Hematopoietic multipotent progenitor cell treated with erythropoietin and hydrocortisone succinate and interleukin-3 and kit ligand, for 17 days (in vitro differentiated cells): ENCODE measurements around the gene KRTAP10-7.
"Not testable (repeated sequence)": the region's sequence is repeated elsewhere in the genome, so short reads cannot be mapped to it uniquely, and the experiment has no call there.

Experiments
- DNase-seq: peaks from one replicate; pipeline ENCODE4 v3.0.0-alpha.2; 2015; ENCODE audit warnings: low spot score

KRTAP10-7 gene

GRCh38 chr21:44571844-44572782 is 28.3 kb upstream of the KRTAP10-7 start:
- DNase-seq = no peak

- DNase-seq = no peak
Observed at GRCh38 chr21:44572959-44573583, 27.3 kb upstream of the KRTAP10-7 start.

- DNase-seq = not testable (repeated sequence)
Observed at GRCh38 chr21:44573630-44574456, 26.6 kb upstream of the KRTAP10-7 start, which contains the start of gene KRTAP10-4. Gene KRTAP10-4, plus strand, starts transcription at chr21:44573729. Its CDS starts 30 bp downstream, at chr21:44573759.

- DNase-seq = no peak
Observed at GRCh38 chr21:44574457-44575306, 25.7 kb upstream of the KRTAP10-7 start.

- no peak for DNase-seq
Observed at GRCh38 chr21:44575307-44576024, 24.9 kb upstream of the KRTAP10-7 start.

- no peak for DNase-seq
Observed at GRCh38 chr21:44576025-44576420, 24.4 kb upstream of the KRTAP10-7 start.

DNA sequence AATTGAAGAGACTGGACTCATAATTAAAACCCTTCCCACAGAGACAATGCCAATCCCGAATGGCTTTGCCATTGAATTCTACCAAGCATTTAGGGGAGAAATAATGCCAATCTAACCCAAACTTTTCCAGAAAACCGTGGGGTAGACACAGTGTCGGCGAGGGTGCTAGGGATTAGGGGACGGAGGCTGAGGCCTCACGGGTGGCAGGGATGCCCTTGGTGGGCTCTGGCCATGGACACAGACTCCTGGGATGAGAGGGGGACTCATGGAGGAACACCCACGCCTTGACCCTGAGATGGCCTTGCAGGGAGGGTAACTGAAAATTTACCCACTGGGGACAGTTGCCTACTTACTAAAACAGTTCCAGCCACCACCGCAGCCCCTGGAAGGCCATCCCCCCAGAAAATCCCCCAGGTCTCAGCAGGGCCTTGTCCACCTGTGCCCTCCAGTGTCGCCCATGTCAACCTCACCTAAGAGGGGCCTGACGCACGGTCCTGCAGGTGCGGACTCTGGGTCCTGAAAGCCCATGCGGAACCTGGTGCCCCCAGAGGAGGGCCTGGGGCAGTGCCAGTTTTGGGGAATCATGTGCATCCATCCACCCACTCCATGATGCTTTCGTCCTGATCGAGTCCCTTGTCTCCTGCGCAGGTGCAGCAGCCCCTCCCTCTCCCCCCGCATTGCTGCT is 21.9 kb upstream of the KRTAP10-7 start:
- no peak for DNase-seq

DNA sequence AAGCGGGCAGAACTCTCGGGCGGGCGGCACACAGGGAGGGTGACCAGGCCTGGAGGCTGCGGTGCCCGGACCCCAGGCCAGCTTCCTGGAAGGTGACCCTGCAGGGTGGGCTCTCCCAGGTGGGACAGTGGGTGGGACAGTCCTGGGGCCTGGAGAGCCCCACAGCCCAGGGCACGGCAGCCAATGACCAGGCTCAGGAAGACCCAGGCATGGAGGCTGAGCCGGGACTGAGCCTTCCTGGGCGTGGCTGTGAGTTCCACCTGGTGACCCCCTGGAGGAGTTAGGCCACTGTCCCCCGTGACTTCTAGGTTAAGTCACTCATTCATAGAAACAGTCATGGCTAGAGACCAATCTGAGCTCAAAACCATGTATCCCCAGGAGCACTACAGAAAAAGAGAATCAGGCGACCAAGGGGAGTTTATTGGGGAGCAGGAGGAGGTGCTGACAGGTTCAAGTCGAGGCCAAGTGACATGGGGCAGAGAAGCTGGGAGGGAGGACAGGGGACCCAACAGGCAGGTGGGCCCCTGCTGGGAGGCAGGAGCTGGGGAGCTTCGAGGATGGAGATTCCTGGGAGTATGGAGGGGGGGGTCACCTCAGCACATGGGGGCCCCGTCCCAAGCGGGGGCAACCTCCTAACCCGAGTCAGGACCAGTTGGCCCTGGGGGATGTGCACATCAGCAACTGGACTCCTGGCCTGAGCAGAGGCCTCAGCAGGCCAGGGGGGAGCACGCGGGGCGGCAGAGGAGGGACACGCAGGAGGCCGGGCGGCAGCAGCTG is 21.2 kb upstream of the KRTAP10-7 start:
- DNase-seq = no peak

GRCh38 chr21:44579833-44580144 is 20.6 kb upstream of the KRTAP10-7 start:
- DNase-seq = no peak

DNA sequence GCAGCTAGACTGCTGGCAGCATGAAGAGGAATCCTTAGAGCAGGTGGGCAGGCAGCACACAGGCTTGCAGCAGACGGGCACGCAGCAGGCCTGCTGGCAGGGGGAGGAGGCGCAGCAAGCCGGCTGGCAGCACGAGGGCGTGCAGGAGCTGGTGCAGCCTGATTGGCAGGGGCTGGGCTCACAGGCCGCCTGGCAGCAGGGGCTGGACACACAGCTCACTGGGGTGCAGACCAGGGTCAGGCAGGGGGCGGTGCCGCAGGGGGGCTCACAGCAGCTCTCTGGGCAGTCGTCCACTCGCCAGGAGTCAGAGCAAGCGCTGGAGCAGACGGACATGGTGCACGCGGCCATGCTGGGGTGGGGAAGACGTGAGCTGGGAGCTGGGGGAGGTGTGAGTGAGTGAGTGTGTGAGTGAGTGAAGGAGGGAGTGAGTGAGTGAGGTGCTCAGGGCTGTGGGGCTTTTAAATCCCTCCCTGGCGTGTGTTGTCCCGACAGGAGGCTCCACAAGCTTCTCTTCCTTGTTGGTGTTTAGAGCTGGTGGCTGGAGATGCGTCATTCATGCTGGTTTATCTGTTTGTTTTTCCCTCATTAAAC is 20.1 kb upstream of the KRTAP10-7 start, which contains the start of gene KRTAP10-5:
Gene KRTAP10-5, minus strand, starts transcription at position 374 of the 591 bp plus-strand sequence. Its CDS starts 26 bp downstream, at position 348.
- not testable (repeated sequence) for DNase-seq

DNA sequence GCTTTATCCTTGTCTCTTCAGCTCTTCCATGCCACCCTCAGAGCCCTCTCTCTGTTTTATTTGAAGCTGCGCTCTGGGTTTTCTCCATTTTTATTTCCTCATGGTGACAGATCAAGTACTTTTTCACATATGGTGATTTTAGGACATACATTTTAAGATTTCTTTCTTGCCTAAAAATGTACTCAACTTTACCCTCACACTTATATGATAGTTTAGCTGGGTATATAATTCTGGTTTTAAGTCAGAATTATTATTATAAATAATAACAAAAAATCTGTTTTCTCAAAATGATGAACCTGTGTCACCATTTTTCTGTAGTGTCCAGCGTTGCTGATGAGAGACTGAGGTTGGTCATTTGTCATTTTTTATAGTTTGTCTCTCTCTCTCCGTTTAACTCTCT is 19.2 kb upstream of the KRTAP10-7 start:
- no peak for DNase-seq

- DNase-seq = no peak
Observed at GRCh38 chr21:44582055-44582454, 18.3 kb upstream of the KRTAP10-7 start.

GRCh38 chr21:44583089-44583799 is 17.2 kb upstream of the KRTAP10-7 start:
- DNase-seq = no peak

GRCh38 chr21:44583800-44584147 is 16.6 kb upstream of the KRTAP10-7 start:
- no peak for DNase-seq

DNA sequence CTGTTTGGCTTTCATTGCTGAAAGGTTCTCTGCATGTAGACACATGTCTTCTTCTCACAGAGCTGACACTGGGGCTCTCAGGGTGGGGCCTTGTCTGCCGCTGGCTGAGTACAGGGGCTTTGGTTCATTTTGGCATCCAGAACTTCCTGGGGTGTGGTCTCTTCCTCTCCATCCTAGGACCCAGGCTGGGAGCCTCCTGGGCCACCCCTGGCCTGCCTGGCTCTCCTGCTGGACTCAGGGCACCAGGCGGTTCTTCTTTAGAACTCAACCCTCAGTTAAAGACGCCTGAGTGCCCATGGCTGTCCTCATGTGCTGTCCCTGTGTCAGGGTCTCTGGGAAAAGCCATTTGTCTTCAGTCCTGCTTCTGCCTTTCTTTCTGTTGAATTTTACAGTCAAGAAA is 14.5 kb upstream of the KRTAP10-7 start:
- no peak for DNase-seq

- DNase-seq = no peak
Observed at GRCh38 chr21:44589094-44589493, 11.3 kb upstream of the KRTAP10-7 start.

DNA sequence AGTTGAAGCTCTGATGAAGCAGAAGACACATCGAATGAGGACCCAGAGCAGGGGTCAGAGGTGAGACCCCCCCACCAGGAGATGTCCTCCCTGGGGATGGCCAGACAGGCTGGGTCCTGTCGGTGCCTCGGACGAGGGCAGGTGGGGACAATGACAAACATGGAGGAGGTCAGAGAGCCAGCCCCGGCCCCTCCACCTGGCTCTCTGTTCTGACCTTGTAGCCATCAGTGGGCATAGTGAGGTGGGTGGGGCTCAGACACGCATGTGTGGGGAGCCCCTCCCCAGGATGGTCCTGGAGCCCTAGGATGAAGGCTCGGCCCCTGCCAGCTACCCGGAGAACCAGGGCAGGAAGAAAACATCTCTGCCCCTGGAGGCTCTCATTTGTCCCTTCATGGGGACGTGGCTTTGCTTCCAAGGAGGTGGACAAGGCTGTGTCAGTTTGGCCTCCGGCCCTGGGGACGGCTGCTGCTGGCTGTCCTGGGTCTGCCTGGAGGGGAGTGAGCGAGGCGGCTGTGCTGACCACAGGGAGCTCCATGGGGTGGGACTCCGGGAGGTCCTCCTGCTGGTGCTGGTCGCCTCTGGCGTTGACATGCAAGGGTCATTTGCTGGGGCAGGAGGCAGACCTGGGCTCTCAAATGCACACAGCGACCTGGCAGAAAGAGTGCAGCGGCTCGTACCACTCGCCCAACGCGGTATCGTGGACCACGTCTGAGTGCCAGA is 10.7 kb upstream of the KRTAP10-7 start:
- DNase-seq = no peak

- DNase-seq = no peak
Observed at GRCh38 chr21:44590311-44590721, 10.1 kb upstream of the KRTAP10-7 start.
